GM12891 (cell line): Measurements from ENCODE around the gene MBD3.

Experiments
- DNase-seq: peaks from one replicate; pipeline ENCODE4 v3.0.0; 2011; ENCODE audit warnings: low spot score; ENCODE audit not compliant: insufficient read length
- FAIRE-seq: peaks from 2 replicates; lab custom pipeline; 2011; peaks lifted over from hg19 to GRCh38; lab: Jason Lieb, UNC
- PAX5 ChIP-seq: IDR thresholded peaks from 2 replicates; pipeline ENCODE4 v1.6.1; 2011; ENCODE audit warnings: low read length, moderate library complexity, mild to moderate bottlenecking; ENCODE audit not compliant: insufficient read depth, severe bottlenecking
- POLR2A ChIP-seq: IDR thresholded peaks from 2 replicates; pipeline ENCODE4 v1.6.1; 2011; ENCODE audit warnings: low read depth, low read length, control low read depth
- POLR2AphosphoS5 ChIP-seq: IDR thresholded peaks from 2 replicates; pipeline ENCODE4 v1.6.1; 2011; ENCODE audit warnings: low read depth, low read length, control low read depth
- POU2F2 ChIP-seq: IDR thresholded peaks from 2 replicates; pipeline ENCODE4 v1.6.1; 2011; ENCODE audit warnings: low read depth, mild to moderate bottlenecking, control low read depth, low read length, moderate library complexity
- SPI1 ChIP-seq: IDR thresholded peaks from 2 replicates; pipeline ENCODE4 v1.6.1; 2011; ENCODE audit warnings: low read depth, low read length, control low read depth
- TAF1 ChIP-seq: IDR thresholded peaks from 2 replicates; pipeline ENCODE4 v1.6.1; 2011; ENCODE audit warnings: low read depth, low read length, control low read depth

MBD3 gene

DNA sequence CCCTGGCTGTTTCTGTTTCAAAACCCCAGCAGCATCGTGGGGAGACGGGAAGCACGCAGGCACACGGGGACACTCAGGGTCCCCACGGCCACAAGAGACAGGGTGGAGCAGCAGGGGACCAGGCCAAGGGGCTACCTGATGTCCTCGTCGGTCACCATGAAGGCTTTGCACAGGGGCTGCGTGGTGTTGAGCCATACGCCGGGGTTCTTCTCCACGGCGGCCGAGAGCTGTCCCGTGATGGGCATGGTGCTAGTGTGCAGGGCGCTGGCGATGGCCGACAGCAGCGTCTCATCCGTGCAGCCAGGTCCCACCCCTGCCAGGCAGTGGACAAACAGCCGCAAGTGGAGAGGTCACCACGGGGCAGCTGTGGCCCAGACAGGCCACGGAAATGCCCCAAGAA lies 11.7 kb downstream of the MBD3 start:
- no peak for DNase-seq
- TF ChIP-seq PAX5 (no peak), POLR2AphosphoS5 (no peak), POLR2A (no peak), SPI1 (no peak)
- no peak for FAIRE-seq

GRCh38 chr19:1580382-1580781 lies 12.3 kb downstream of the MBD3 start:
- DNase-seq (no peak), FAIRE-seq (no peak)
- TF ChIP-seq TAF1 = no peak
- TF ChIP-seq POU2F2 = no peak
- no peak for TF ChIP-seq POLR2A
- no peak for TF ChIP-seq POLR2AphosphoS5
- no peak for TF ChIP-seq PAX5
- no peak for TF ChIP-seq SPI1

DNA sequence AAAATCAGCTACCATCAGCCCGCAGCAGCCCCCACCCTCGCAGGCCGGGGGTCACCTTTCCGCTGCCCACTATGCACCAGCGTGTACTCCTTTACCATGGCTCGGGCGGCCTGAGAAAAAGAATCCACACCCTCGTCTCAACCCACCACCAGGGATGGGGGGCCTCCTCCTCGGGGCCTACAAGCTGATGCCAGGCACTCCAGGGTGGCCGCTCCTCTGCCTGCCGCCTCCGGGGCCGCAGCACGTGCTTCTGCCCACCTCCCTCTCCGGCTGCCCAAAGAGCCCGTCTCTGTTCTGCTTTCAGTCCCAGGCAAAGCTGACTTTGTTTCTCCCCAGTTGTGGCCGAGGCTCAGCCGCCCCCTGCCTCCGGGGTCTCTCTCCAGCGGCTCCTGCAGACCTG lies 13.4 kb downstream of the MBD3 start:
- DNase-seq = no peak
- TF ChIP-seq POLR2AphosphoS5 = no peak
- no peak for FAIRE-seq

GRCh38 chr19:1577929-1578618 lies 14.6 kb downstream of the MBD3 start:
- TF ChIP-seq TAF1 (no peak), PAX5 (no peak), POLR2A (no peak), SPI1 (no peak), POU2F2 (no peak), POLR2AphosphoS5 (no peak)
- DNase-seq (no peak), FAIRE-seq (no peak)

DNA sequence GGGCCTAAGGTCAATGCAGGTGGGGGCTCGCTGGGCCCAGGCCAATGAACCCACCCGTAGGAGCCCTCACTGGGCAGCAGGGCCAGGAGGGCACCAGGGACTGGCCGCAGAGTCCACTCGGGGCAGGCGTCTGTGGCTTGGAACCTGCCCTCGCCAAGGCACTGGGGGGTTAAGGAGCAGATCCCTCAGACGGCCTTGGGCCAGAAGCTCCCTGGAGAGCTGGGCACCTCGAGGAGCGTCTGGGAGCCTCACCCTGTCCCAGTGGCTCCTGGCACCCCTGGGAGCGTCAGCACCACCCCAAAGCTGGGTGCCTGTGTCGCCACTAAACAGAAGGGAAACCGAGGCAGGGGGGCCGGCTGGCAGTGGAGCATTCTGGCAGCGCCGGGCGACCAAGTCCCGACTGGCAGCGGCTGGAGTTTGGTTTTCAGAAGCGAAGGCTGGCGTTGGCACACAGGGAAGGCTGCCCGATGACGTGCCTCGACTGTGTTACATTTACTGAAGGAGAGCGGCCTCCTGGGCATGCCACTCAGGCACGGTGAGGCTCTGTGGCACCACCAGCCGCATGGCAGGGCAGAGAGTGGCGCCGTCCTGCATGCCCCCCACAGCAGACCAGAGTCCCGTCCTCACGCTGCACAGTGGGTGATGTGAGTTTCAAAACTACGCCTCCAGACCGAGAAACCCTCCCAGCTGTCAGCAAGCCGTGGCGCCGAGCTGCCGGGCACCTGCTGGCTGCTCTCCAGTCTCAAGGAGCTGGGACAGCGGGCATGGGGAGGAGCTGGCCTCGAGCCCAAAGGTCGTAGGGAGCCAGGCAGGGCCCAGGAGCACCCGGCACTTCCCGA lies 15.4 kb downstream of the MBD3 start:
- DNase-seq (no peak), FAIRE-seq (no peak)
- no peak for TF ChIP-seq PAX5
- no peak for TF ChIP-seq POLR2A
- TF ChIP-seq POLR2AphosphoS5 = no peak
- no peak for TF ChIP-seq POU2F2
- no peak for TF ChIP-seq SPI1
- TF ChIP-seq TAF1 = no peak

DNA sequence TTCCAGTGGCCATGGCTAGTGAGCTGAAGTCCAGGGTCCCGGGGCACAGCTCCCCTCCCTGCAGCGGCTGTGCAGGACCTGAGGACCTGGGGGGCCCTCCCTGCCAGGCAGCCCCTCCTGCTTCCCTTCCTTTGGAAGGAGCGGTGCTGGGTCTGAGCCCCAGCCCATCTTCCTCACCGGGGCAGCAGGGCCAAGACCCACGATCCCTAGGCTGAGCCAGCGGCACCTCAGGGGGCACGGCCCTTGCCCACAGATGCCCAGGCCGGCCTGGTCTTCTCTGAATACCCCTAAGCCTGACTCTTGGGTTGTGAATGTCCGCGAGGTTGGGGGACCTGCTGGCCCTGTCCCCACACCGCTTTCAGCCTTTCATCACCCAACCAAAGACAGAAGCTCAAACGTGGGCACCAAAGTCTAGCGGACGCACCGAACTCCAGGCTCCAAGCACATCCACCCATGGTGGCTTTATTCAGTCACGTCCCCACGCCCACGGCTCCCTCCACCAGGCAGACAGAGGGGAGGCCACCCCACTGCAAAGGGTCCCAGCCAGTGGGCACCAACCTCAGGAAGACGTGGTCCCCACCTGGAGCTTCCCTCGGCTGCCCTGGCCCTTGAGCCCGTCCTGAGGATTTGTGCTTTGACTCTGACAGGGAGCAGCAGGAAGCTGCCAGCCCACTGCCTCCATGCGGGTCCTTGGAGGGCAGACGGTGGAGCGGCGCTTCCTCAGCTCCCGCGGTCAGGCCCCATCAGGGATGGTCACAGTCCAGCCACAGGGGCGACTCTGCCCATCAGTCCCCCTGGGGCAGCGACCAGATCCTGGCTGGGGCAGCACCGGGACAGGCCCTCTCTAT lies 16.2 kb downstream of the MBD3 start:
- FAIRE-seq (no peak), DNase-seq (no peak)
- TF ChIP-seq POU2F2 (no peak), SPI1 (no peak), PAX5 (no peak), POLR2AphosphoS5 (no peak)

- DNase-seq (no peak), FAIRE-seq (no peak)
- TF ChIP-seq POLR2AphosphoS5 = no peak
- no peak for TF ChIP-seq POU2F2
- TF ChIP-seq SPI1 = no peak
- TF ChIP-seq POLR2A = no peak
- no peak for TF ChIP-seq TAF1
- no peak for TF ChIP-seq PAX5
These were observed 17.1 kb downstream of the MBD3 start for GRCh38 chr19:1575323-1576241.

GRCh38 chr19:1574354-1575136 lies 18.1 kb downstream of the MBD3 start:
- FAIRE-seq = no peak
- TF ChIP-seq PAX5 = no peak
- TF ChIP-seq POU2F2 = no peak
- no peak for TF ChIP-seq SPI1
- no peak for TF ChIP-seq POLR2A
- TF ChIP-seq TAF1 = no peak
- TF ChIP-seq POLR2AphosphoS5 = no peak
- no peak for DNase-seq
